GM19397 (cell line): ENCODE results near the gene GPRASP3.

Experiments
- ATAC-seq: cut with Tn5 transposase; IDR thresholded peaks from one replicate; pipeline ENCODE4 v1.9.1; 2021; ENCODE audit warnings: mild to moderate bottlenecking, moderate library complexity; ENCODE audit not compliant: unreplicated experiment

Gene GPRASP3

DNA sequence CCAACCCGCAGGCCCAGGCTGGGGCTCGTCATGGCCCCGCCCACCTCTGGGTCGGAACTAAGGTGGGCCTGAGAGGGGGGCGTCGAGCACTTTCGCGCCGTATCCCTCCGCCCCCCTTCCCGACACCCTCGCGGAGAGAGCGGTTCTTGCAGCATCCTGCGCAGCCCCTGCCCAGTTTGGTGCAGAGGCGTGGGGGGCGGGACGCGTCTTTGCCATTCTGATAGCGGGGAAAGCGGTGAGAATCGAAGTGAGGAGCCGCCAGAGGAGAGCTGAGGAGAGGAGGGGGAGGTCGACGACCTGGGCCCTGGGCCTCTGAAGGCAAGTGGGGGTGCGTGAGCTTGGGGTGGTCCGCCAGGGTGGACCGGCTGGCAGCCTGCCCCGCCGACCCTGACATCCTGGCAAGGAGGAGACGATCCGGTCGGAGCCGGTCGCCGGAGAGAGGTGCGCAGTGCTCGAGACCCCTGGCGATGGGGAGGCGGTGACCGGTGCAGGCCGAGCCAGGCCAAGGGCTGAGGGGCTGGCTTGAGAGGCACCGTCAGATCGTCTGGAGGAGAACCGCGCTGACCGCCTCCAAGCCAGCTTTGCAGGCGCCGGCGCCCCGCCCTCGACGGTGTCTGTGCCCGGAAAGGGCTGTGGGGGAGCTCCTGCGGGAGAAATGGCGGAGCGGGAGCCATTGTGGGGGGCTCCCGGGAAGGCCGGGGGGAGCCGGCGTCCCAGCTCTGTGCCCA is 25.5 kb downstream of the GPRASP3 start:
- ATAC-seq, result no peak

DNA sequence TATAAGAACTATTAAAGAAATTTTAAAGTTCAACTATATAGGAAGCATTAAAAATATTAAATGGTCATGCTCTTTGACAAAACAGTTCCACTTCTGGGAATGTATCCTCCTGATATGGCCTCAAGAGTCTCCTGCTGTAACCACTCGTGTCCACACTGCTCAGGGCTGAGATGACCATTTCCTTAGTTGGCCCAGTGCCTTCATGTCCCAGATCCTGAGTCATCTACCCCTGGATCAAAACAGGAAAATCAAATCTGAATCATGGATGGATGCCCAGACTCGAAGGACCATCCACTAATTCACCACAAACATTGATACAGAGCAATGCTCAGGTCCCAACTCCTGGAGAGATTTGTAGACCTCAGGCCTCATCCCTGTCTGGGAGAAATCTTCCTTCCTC is 44.7 kb downstream of the GPRASP3 start:
- no peak for ATAC-seq

DNA sequence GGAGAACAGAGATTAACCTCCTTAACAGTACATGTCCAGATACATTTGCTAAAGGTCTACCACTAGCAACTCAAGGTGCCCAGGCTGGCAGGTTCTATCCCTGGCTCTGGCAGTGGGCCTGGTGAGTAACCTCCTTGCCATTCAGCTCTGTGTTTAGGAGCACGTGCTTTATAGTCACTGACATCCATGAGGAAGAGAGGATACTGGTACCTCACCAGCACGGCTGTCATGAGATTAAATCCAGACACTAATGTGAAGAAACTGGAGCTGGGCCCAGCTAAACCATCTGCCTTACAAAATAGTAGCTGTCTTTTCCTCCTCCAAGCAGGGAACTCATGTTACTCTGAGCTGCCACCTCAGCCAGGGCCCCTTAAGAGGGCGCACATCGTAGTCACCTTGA is 45.3 kb downstream of the GPRASP3 start:
- ATAC-seq, result no peak

DNA sequence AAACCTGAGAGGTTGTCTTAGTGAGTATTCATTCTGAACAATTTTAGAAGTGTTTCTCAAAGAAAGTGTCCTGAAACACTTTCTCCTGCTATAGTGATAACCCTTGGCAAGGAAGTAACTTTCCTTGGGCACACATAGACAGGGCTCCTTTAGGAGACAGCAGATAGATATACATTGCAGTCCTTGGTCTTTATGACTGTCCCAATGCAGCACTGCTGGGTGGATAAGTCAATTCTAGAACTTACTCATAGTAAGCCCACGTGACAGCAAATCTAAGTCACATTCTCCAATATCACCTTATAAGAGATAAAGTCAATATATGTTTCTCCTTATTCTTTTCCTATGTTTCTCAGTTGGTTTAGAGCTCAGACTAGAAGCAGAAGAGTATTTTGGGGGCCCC is 46.7 kb downstream of the GPRASP3 start:
- no peak for ATAC-seq

DNA sequence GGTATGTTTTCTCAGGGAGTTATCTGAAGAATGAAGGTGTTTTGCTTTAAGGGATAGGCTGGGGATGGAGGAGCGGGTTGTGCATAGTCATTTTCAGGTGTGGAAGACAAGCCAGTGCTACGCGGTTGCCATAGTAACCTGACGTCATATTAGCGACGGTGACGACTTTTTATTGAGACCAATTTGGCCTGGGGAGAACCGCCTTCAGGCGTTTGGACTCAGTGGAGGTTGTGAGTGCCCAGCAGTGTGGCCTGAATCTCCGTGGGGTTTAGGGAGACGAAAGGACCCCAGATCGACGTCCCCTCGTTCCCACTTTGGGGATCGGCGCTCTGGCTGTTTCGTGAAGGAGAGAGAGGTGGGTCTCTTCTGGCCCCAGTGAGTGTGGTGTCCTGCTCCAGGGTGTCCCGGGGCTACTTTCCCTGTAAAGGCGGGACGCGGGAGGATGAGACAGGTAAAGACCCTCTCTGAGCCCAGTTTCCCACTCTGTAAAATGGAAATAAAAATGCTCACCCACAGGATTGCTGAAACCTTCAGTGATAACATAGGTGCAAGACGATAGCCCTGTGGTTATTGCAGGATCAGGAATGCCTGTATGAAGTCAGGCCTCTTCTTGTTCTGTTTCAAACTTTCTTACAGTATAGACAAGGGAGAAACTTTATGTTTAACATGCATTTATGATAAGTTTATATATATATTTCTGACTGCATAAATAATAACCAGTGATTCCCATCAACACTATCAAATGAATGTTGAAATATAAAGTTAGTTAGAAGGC is 48.6 kb downstream of the GPRASP3 start:
- ATAC-seq, result peak; percentile 97
